Measurements from ENCODE around the gene PGR. TPM values are rescaled to one million over a fixed set of nuclear protein-coding genes. Genes with fewer than 3 reads are reported as not detected.
"Not testable (repeated sequence)": the region's sequence is repeated elsewhere in the genome, so short reads cannot be mapped to it uniquely, and the experiment has no call there.

Gene PGR
- polyA plus RNA-seq, 1 donor (not counting 4 experiments of a cell fraction or from before 2014, with no cell fraction given): not detected

DNA sequence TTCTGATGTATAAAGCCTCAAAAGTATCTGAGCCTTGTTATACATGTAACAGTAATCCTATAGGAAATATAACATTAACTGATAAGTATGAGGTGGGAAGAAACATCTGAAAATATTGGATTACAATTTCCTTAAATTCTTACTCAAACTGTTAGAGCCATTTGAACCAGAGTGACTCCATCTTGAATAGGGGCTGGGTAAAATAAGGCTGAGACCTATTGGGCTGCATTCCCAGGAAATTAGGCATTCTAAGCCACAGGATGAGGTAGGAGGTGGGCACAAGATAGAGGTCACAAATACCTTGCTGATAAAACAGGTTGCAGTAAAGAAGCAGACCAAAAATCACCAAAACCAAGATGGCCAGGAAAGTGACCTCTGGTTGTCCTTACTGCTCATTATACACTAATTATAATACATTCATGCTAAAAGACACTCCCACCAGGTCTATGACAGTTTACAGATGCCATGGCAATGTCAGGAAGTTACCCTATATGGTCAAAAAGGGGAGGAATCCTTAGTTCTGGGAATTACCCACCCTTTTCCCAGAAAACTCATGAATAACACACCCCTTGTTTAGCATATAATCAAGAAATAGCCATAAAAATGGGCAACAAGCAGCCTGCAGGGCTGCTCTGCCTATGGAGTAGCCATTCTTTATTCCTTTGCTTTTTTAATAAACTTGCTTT, 114.9 kb downstream of the PGR start:
- TF ChIP-seq EZH2 (IDR thresholded peaks at IDR 0.05; ENCODE audit: low read length): no peak
- TF ChIP-seq, protein P1, sequence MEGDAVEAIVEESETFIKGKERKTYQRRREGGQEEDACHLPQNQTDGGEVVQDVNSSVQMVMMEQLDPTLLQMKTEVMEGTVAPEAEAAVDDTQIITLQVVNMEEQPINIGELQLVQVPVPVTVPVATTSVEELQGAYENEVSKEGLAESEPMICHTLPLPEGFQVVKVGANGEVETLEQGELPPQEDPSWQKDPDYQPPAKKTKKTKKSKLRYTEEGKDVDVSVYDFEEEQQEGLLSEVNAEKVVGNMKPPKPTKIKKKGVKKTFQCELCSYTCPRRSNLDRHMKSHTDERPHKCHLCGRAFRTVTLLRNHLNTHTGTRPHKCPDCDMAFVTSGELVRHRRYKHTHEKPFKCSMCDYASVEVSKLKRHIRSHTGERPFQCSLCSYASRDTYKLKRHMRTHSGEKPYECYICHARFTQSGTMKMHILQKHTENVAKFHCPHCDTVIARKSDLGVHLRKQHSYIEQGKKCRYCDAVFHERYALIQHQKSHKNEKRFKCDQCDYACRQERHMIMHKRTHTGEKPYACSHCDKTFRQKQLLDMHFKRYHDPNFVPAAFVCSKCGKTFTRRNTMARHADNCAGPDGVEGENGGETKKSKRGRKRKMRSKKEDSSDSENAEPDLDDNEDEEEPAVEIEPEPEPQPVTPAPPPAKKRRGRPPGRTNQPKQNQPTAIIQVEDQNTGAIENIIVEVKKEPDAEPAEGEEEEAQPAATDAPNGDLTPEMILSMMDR (optimal IDR thresholded peaks at IDR 0.05 in 1 of 3, IDR thresholded peaks at IDR 0.05 in 1 of 3, conservative IDR thresholded peaks at IDR 0.05 in 1 of 3; ENCODE audit: extremely low read depth in 1 of 3, insufficient read depth in 2 of 3, low read length in 3 of 3): no peak
- no peaks in the 10 kb centered on the region for H3K36me3 ChIP-seq (ENCODE audit: control insufficient read depth in 2 of 2, extremely low read depth in 1 of 2, insufficient read depth in 2 of 2, low read length in 2 of 2)
- H3K27ac ChIP-seq (ENCODE audit: control insufficient read depth, insufficient read depth, low read length): no peak overlapping the region
- H3K27me3 ChIP-seq (ENCODE audit: control insufficient read depth, extremely low read depth, insufficient read depth, low read length): no peaks in the 10 kb centered on the region
- H3K4me2 ChIP-seq (ENCODE audit: control insufficient read depth, extremely low read depth, insufficient read depth, low read depth, low read length): no peak overlapping the region
- FAIRE-seq (no peak), DNase-seq (ENCODE audit: low read depth, low spot score) (no peak)
- dilution Hi-C loops (cut with MboI; ENCODE audit: extremely low pct_ligation_motif_present, low sequenced_read_pairs): no loop called here
- H3K4me1 ChIP-seq (ENCODE audit: control insufficient read depth, extremely low read depth, insufficient read depth, low read length): no peaks in the 10 kb centered on the region
- no peaks in the 10 kb centered on the region for H3K79me2 ChIP-seq (ENCODE audit: control insufficient read depth, insufficient read depth, low read length)
- H2AFZ ChIP-seq (ENCODE audit: control insufficient read depth, low read length): no peak overlapping the region
- no peaks in the 10 kb centered on the region for H4K20me1 ChIP-seq (ENCODE audit: control insufficient read depth, extremely low read depth, insufficient read depth, low read length)
- no peaks in the 10 kb centered on the region for H3K9me3 ChIP-seq (ENCODE audit: control insufficient read depth, low read depth, low read length)
- H3K9me1 ChIP-seq (ENCODE audit: control insufficient read depth, extremely low read depth, insufficient read depth, low read length): no peaks in the 10 kb centered on the region
- H3K9ac ChIP-seq (ENCODE audit: control insufficient read depth, extremely low read depth, insufficient read depth, low read length): no peak overlapping the region
- H3K4me3 ChIP-seq (ENCODE audit: control insufficient read depth in 2 of 3, extremely low read depth in 1 of 3, insufficient read depth in 2 of 3, low read depth in 1 of 3, low read length in 3 of 3): no peak overlapping the region

GRCh38 chr11:101013702-101014101, 115.9 kb downstream of the PGR start:
- H3K9me3 ChIP-seq (ENCODE audit: control insufficient read depth, low read depth, low read length); H3K9me1 ChIP-seq (ENCODE audit: control insufficient read depth, extremely low read depth, insufficient read depth, low read length); FAIRE-seq; H4K20me1 ChIP-seq (ENCODE audit: control insufficient read depth, extremely low read depth, insufficient read depth, low read length); H3K27me3 ChIP-seq (ENCODE audit: control insufficient read depth, extremely low read depth, insufficient read depth, low read length); dilution Hi-C loops (cut with MboI; ENCODE audit: extremely low pct_ligation_motif_present, low sequenced_read_pairs); DNase-seq (ENCODE audit: low read depth, low spot score); H3K27ac ChIP-seq (ENCODE audit: control insufficient read depth, insufficient read depth, low read length); H3K4me1 ChIP-seq (ENCODE audit: control insufficient read depth, extremely low read depth, insufficient read depth, low read length); H3K4me3 ChIP-seq (ENCODE audit: control insufficient read depth in 2 of 3, extremely low read depth in 1 of 3, insufficient read depth in 2 of 3, low read depth in 1 of 3, low read length in 3 of 3); H3K36me3 ChIP-seq (ENCODE audit: control insufficient read depth in 2 of 2, extremely low read depth in 1 of 2, insufficient read depth in 2 of 2, low read length in 2 of 2); H3K9ac ChIP-seq (ENCODE audit: control insufficient read depth, extremely low read depth, insufficient read depth, low read length); H2AFZ ChIP-seq (ENCODE audit: control insufficient read depth, low read length); H3K4me2 ChIP-seq (ENCODE audit: control insufficient read depth, extremely low read depth, insufficient read depth, low read depth, low read length); H3K79me2 ChIP-seq (ENCODE audit: control insufficient read depth, insufficient read depth, low read length): not testable (repeated sequence)

- H3K4me3 ChIP-seq (ENCODE audit: control insufficient read depth in 2 of 3, extremely low read depth in 1 of 3, insufficient read depth in 2 of 3, low read depth in 1 of 3, low read length in 3 of 3): no peak overlapping the region
- no peak for DNase-seq (ENCODE audit: low read depth, low spot score)
- H3K79me2 ChIP-seq (ENCODE audit: control insufficient read depth, insufficient read depth, low read length): no peaks in the 10 kb centered on the region
- H3K9me3 ChIP-seq (ENCODE audit: control insufficient read depth, low read depth, low read length): no peaks in the 10 kb centered on the region
- no peak overlapping the region for H3K27ac ChIP-seq (ENCODE audit: control insufficient read depth, insufficient read depth, low read length)
- no peak overlapping the region for H3K4me2 ChIP-seq (ENCODE audit: control insufficient read depth, extremely low read depth, insufficient read depth, low read depth, low read length)
- no peak for FAIRE-seq
- no peak overlapping the region for H2AFZ ChIP-seq (ENCODE audit: control insufficient read depth, low read length)
- no peaks in the 10 kb centered on the region for H3K27me3 ChIP-seq (ENCODE audit: control insufficient read depth, extremely low read depth, insufficient read depth, low read length)
- H4K20me1 ChIP-seq (ENCODE audit: control insufficient read depth, extremely low read depth, insufficient read depth, low read length): no peaks in the 10 kb centered on the region
- no peaks in the 10 kb centered on the region for H3K4me1 ChIP-seq (ENCODE audit: control insufficient read depth, extremely low read depth, insufficient read depth, low read length)
- H3K9me1 ChIP-seq (ENCODE audit: control insufficient read depth, extremely low read depth, insufficient read depth, low read length): no peaks in the 10 kb centered on the region
- no peak overlapping the region for H3K9ac ChIP-seq (ENCODE audit: control insufficient read depth, extremely low read depth, insufficient read depth, low read length)
- H3K36me3 ChIP-seq (ENCODE audit: control insufficient read depth in 2 of 2, extremely low read depth in 1 of 2, insufficient read depth in 2 of 2, low read length in 2 of 2): no peaks in the 10 kb centered on the region
- TF ChIP-seq, protein P1 (optimal IDR thresholded peaks at IDR 0.05 in 1 of 3, IDR thresholded peaks at IDR 0.05 in 1 of 3, conservative IDR thresholded peaks at IDR 0.05 in 1 of 3; ENCODE audit: extremely low read depth in 1 of 3, insufficient read depth in 2 of 3, low read length in 3 of 3): no peak
- no peak for TF ChIP-seq EZH2 (IDR thresholded peaks at IDR 0.05; ENCODE audit: low read length)
- dilution Hi-C loops (cut with MboI; ENCODE audit: extremely low pct_ligation_motif_present, low sequenced_read_pairs): no loop called here
Observed at GRCh38 chr11:101011881-101012280, 117.7 kb downstream of the PGR start.
